Measurements from ENCODE around the gene NPW.
A peak's percentile ranks its signal among the peaks of the same experiment; 100 is the strongest.

The NPW gene

DNA sequence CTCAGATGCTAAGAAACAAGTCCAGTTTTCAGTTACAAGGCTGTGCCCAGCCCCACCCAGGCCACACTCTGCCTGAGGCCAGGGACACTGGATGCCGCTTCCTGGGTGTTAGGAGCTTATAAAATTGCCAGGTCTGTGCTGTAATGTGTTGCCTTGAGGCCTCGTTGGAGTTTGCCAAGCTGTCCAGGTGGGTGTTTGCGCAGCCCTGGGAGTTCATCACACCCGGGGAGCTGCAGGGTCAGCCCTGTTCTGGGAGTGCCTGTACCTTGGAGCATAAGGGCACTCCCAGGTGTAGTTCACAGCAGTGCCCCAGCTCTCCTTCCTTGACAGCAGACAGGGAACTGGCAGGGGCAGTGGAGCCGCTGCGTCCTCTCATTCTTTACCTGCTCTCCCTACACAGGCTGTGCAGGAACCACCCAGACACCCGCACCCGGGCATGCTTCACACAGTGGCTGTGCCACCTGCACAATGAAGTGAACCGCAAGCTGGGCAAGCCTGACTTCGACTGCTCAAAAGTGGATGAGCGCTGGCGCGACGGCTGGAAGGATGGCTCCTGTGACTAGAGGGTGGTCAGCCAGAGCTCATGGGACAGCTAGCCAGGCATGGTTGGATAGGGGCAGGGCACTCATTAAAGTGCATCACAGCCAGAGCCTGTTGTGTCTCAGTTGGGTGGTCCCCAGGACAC is 34.0 kb upstream of the NPW start:
- TF ChIP-seq, protein P1, sequence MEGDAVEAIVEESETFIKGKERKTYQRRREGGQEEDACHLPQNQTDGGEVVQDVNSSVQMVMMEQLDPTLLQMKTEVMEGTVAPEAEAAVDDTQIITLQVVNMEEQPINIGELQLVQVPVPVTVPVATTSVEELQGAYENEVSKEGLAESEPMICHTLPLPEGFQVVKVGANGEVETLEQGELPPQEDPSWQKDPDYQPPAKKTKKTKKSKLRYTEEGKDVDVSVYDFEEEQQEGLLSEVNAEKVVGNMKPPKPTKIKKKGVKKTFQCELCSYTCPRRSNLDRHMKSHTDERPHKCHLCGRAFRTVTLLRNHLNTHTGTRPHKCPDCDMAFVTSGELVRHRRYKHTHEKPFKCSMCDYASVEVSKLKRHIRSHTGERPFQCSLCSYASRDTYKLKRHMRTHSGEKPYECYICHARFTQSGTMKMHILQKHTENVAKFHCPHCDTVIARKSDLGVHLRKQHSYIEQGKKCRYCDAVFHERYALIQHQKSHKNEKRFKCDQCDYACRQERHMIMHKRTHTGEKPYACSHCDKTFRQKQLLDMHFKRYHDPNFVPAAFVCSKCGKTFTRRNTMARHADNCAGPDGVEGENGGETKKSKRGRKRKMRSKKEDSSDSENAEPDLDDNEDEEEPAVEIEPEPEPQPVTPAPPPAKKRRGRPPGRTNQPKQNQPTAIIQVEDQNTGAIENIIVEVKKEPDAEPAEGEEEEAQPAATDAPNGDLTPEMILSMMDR (IDR thresholded peaks at IDR 0.05; ENCODE audit: low read depth, low read length): no peak

DNA sequence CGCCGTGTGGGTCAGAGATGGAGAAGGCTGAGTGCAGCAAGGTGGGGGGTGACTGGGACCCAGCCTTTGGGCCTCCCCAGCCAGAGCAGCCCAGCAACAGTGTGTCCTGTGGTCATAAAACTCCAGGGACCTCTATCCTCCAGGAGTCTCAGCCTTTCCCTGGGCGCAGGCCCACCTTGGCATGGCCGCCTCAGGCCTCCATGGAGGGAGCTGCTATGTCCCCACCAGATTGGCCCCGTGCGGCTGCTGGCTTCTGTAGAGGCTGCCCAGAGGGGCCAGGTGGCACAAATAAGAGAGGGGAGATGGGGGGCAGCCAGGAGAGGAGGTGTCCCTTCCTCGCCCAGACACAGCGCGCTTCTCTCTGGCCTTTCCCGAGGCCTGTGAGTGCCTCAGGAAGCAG is 32.4 kb upstream of the NPW start:
- TF ChIP-seq, protein P1 (IDR thresholded peaks at IDR 0.05; ENCODE audit: low read depth, low read length): no peak
- no peak overlapping the region for H3K4me3 ChIP-seq (ENCODE audit: low read depth, low read length)

More for the DNA sequence above, 34.0 kb upstream of the NPW start:
- no peak overlapping the region for H3K4me3 ChIP-seq (ENCODE audit: low read depth, low read length)

DNA sequence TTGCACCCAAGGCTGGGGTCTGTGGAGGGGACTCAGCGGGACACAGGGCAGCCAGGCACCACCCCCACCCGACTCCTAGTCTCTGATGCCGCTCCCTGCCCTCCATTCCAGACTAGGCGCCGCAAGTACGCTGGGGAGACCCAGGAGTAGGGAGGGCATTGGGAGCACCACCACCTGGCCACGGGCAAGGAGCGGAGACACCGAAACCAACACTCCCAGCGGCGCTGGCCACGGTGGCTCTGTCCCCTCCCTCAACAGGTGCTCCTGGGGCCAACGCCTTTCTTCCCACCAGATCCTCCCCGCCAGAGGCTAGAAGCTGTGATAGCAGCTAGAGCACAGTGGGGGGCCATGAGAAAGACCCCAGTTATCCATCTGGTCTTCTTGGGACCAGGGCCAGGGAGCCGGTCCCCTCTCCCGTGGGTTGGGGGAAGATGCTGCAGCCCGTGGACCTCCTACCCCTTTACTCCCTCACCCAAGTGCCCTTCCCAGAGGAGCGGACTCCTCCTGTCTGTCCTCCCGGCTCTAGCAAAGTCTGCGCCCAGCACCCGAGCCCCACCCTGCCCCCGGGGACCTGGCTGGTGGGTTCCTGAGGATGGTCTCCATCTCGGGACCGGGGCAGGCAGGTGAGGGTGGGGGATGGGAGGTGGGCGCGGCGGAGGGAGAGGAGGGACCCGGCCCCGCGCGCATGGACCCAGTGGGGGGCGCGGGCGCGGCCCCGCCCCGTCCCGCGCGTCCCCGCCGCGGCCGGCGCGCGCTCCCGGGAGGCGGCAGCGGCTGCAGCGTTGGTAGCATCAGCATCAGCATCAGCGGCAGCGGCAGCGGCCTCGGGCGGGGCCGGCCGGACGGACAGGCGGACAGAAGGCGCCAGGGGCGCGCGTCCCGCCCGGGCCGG is 30.1 kb upstream of the NPW start, which contains the start of gene SYNGR3:
Gene SYNGR3, plus strand, starts transcription at position 762 of the 892 bp plus-strand sequence. CDS start 133 bp downstream, outside the sequence.
- TF ChIP-seq, protein P1 (IDR thresholded peaks at IDR 0.05; ENCODE audit: low read depth, low read length): no peak
- peak within 1 kb of the TSS; percentile 17 for H3K4me3 ChIP-seq (ENCODE audit: low read depth, low read length)

DNA sequence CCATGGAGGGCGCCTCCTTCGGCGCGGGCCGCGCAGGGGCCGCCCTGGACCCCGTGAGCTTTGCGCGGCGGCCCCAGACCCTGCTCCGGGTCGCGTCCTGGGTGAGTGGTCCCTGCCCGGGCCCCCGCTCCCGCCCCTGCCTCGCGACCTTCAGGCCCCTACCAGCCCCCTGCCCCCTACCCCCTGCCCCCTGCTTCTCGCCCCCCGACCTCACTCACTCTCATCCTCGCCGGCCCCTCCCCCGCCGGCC is 29.6 kb upstream of the NPW start:
- peak overlapping the region; percentile 10; the same call in 1 of the 2 replicates for H3K4me3 ChIP-seq (ENCODE audit: low read depth, low read length)
- TF ChIP-seq, protein P1 (IDR thresholded peaks at IDR 0.05; ENCODE audit: low read depth, low read length): no peak

DNA sequence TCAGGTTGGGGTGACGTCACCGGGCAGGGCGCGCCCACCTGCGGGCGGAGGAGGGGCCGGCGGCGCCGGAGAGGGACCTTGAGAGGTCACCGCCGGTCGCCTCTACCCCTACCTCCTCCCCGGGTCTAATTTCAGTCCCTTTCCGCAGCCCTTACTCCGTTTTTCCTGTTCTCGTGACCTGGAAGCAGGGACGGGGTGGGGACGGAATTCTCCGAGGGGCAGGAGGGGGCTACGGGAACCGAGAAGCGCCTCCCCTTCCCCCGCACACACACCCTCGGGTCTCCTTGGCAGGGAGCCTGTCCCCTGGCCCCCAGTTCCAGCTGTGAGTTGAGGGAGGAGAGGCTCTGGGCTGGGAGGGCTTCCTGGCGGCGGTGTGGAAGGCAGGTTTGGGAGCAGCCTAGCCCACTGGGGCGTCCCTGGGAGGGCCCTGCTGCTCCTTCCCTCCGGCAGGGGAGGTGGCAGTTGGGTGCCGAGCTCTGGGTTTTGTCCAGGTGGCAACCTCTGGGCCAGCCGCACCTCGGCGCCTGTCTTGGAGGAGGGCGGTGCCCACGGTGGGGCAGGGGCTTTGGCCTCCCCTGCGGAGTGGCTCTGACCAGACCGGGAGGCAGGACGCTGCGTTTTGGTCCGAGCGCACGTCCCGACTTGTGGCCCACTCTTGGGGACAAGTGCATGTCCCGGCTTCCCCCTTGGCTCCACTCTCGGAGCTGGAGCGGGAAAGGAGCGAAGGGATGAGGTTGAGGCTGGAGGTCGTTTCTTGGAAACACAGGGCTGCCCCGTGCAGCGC is 29.0 kb upstream of the NPW start:
- H3K4me3 ChIP-seq (ENCODE audit: low read depth, low read length): peak overlapping the region; percentile 17
- TF ChIP-seq, protein P1 (IDR thresholded peaks at IDR 0.05; ENCODE audit: low read depth, low read length): no peak

DNA sequence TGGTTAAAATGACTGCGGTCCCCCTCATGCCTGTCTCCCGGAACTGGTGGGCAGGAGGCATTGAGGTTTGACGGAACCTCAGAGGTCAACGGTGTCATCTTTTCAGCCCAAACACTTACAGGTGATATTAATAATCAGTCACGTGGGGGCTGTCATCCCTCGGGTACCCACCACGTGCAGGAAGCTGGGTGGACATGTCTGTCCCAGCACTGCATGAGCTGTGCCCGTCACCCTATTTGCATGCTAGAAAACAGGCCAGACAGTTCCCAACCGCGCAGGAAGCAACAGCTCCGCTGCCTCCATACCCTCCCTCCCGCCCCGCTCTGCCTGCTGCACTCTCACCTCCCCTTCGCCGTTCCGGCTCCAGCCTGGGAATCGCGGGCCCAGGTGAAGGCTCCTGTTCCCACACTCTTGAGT is 28.4 kb upstream of the NPW start:
- TF ChIP-seq, protein P1 (IDR thresholded peaks at IDR 0.05; ENCODE audit: low read depth, low read length): no peak
- H3K4me3 ChIP-seq (ENCODE audit: low read depth, low read length): no peak overlapping the region
